Sigmoid colon (tissue), 7 donors: ENCODE measurements around the gene PPP2R2C. TPM values are rescaled to one million over a fixed set of nuclear protein-coding genes. Genes with fewer than 3 reads are reported as not detected.

Source experiments
- DNase-seq: peaks from one replicate; pipeline ENCODE4 v3.0.0-alpha.2; 2019
- H3K27ac ChIP-seq, 4 donors: fragments of 200-600 bp; sonication (generic); one replicate each; pipeline ENCODE4 v1.5.1; 2016 to 2019; ENCODE audit warnings: mild to moderate bottlenecking in 1 of 4
- H3K27me3 ChIP-seq, 3 donors: fragments of 200-600 bp; sonication (generic); one replicate each; pipeline ENCODE4 v1.5.1; 2019; ENCODE audit warnings: mild to moderate bottlenecking in 1 of 3
- H3K36me3 ChIP-seq, 4 donors: fragments of 200-600 bp; sonication (generic); one replicate each; pipeline ENCODE4 v1.5.1; 2016 to 2019
- H3K4me1 ChIP-seq, 4 donors: fragments of 200-600 bp; sonication (generic); one replicate each; pipeline ENCODE4 v1.5.1; 2017 to 2019
- H3K4me3 ChIP-seq, 4 donors: fragments of 200-600 bp; sonication (generic); one replicate each; pipeline ENCODE4 v1.5.1; 2017 to 2019; ENCODE audit warnings: mild to moderate bottlenecking in 2 of 4, moderate library complexity in 1 of 4
- H3K9me3 ChIP-seq, 4 donors: fragments of 200-600 bp in 3 of 4; sonication (generic) in 3 of 4; one replicate each; pipeline versions ENCODE4 v1.5.1 to v1.6.1; 2013 to 2019
- CTCF ChIP-seq, 4 experiments: fragments of 450-650 bp in 3 of 4; fragments of 200-600 bp in 1 of 4; IDR thresholded peaks; one replicate each; pipeline ENCODE4 v1.5.1; 2016 to 2019; ENCODE audit warnings: antibody characterized with exemption in 4 of 4, mild to moderate bottlenecking in 3 of 4, moderate library complexity in 2 of 4
- EP300 ChIP-seq, 4 donors: sonication (generic); formaldehyde crosslinking; IDR thresholded peaks; one replicate each; pipeline ENCODE4 v1.6.1; 2017; ENCODE audit warnings: antibody characterized with exemption in 4 of 4
- POLR2A ChIP-seq, 2 donors: fragments of 450-650 bp; IDR thresholded peaks; one replicate each; pipeline ENCODE4 v1.6.1; 2016; ENCODE audit warnings: antibody characterized with exemption in 2 of 2, mild to moderate bottlenecking in 2 of 2, moderate library complexity in 2 of 2
- POLR2AphosphoS5 ChIP-seq, 4 donors: sonication (generic); formaldehyde crosslinking; IDR thresholded peaks; one replicate each; pipeline ENCODE4 v1.6.1; 2017; ENCODE audit warnings: antibody characterized with exemption in 4 of 4
- WGBS, 2 donors: extraction: QIAGEN DNeasy Blood & Tissue Kit; methylation state at CpG; one replicate each; pipeline ENCODE4 v1.1.7; 2013; 5-methylcytosine and 5-hydroxymethylcytosine counted together
- intact Hi-C: fragments of 100-400 bp; cut with DNase I; formaldehyde crosslinking; loops from one replicate; pipeline ENCODE4 v1.15.1; 2023
- polyA plus RNA-seq, 3 donors: library from polyadenylated mRNA; stranded (reverse); fragments of 200-250 nt; gene quantifications; one replicate each; pipeline ENCODE4 v1.2.3, GENCODE V29; 2013
- total RNA-seq, 4 donors: library from RNA; depleted of rRNA; stranded (reverse); fragments of >200 nt; gene quantifications; one replicate each; pipeline ENCODE4 v1.1.0, GENCODE V29; 2016
- donor health status: healthy with polysubstance abuse.
- donor health status: Bipolar disorder and iron deficiency.
- donor health status: healthy.

Gene PPP2R2C
- total and polyA plus RNA-seq, 7 donors = 0.49 to 2.8 (median 1.1) TPM; not detected in 2

GRCh38 chr4:6369511-6369910 is 102.9 kb downstream of the PPP2R2C start:
- Histone ChIP-seq H3K4me3 (no peak overlapping the region), H3K27me3 (peaks cover 0 to 23% (median 0%) of the 10 kb centered on the region in 3 donors), H3K4me1 (no peaks in the 10 kb centered on the region), H3K36me3 (no peaks in the 10 kb centered on the region), H3K27ac (no peak overlapping the region), H3K9me3 (no peaks in the 10 kb centered on the region)
- 68 to 72% methylated on average over 8 of the region's 8 CpGs for WGBS, 2 donors
- intact Hi-C loops = no loop called here
- DNase-seq = no peak
- TF ChIP-seq EP300 (IDR thresholded peaks at IDR 0.05) (no peak), POLR2AphosphoS5 (IDR thresholded peaks at IDR 0.05) (no peak), CTCF (IDR thresholded peaks at IDR 0.05) (no peak), POLR2A (IDR thresholded peaks at IDR 0.05) (no peak)

- Histone ChIP-seq H3K36me3 (no peaks in the 10 kb centered on the region), H3K27ac (no peak overlapping the region), H3K4me3 (no peak overlapping the region), H3K4me1 (no peaks in the 10 kb centered on the region), H3K9me3 (no peaks in the 10 kb centered on the region), H3K27me3 (peaks cover 0 to 23% (median 0%) of the 10 kb centered on the region in 3 donors)
- no peak for TF ChIP-seq EP300 (IDR thresholded peaks at IDR 0.05)
- TF ChIP-seq CTCF (IDR thresholded peaks at IDR 0.05) = no peak
- no peak for TF ChIP-seq POLR2AphosphoS5 (IDR thresholded peaks at IDR 0.05)
- TF ChIP-seq POLR2A (IDR thresholded peaks at IDR 0.05) = no peak
- intact Hi-C loops = no loop called here
- DNase-seq = no peak
- 60 to 76% methylated on average over 8 of the region's 8 CpGs for WGBS, 2 donors
Observed at GRCh38 chr4:6369035-6369434, 103.4 kb downstream of the PPP2R2C start.

- TF ChIP-seq EP300 (IDR thresholded peaks at IDR 0.05) = no peak
- no peak for TF ChIP-seq POLR2A (IDR thresholded peaks at IDR 0.05)
- TF ChIP-seq CTCF (IDR thresholded peaks at IDR 0.05) = no peak
- TF ChIP-seq POLR2AphosphoS5 (IDR thresholded peaks at IDR 0.05) = no peak
- no peak for DNase-seq
- Histone ChIP-seq H3K27ac (no peak overlapping the region), H3K27me3 (peaks cover 0 to 23% (median 0%) of the 10 kb centered on the region in 3 donors), H3K36me3 (no peaks in the 10 kb centered on the region), H3K4me3 (no peak overlapping the region), H3K4me1 (no peaks in the 10 kb centered on the region), H3K9me3 (no peaks in the 10 kb centered on the region)
- intact Hi-C loops = no loop called here
- WGBS, 2 donors = 32 to 66% methylated on average over 12 of the region's 12 CpGs
Observed at GRCh38 chr4:6368601-6369000, 103.8 kb downstream of the PPP2R2C start.

GRCh38 chr4:6368096-6368495 is 104.3 kb downstream of the PPP2R2C start:
- no peak overlapping the region for H3K27ac ChIP-seq
- no peaks in the 10 kb centered on the region for H3K4me1 ChIP-seq
- no peak overlapping the region for H3K4me3 ChIP-seq
- no peaks in the 10 kb centered on the region for H3K9me3 ChIP-seq
- no peak for DNase-seq
- H3K36me3 ChIP-seq = no peaks in the 10 kb centered on the region
- WGBS, 2 donors = 50 to 74% methylated on average over 10 of the region's 10 CpGs
- intact Hi-C loops = no loop called here
- no peak for TF ChIP-seq CTCF (IDR thresholded peaks at IDR 0.05)
- no peak for TF ChIP-seq EP300 (IDR thresholded peaks at IDR 0.05)
- no peak for TF ChIP-seq POLR2AphosphoS5 (IDR thresholded peaks at IDR 0.05)
- TF ChIP-seq POLR2A (IDR thresholded peaks at IDR 0.05) = no peak
- H3K27me3 ChIP-seq = peaks cover 0 to 25% (median 0%) of the 10 kb centered on the region in 3 donors

- TF ChIP-seq POLR2A (IDR thresholded peaks at IDR 0.05) (no peak), POLR2AphosphoS5 (IDR thresholded peaks at IDR 0.05) (no peak), CTCF (IDR thresholded peaks at IDR 0.05) (no peak), EP300 (IDR thresholded peaks at IDR 0.05) (no peak)
- Histone ChIP-seq H3K4me3 (no peak overlapping the region), H3K27me3 (peaks cover 0 to 31% (median 0%) of the 10 kb centered on the region in 3 donors), H3K36me3 (no peaks in the 10 kb centered on the region), H3K9me3 (no peaks in the 10 kb centered on the region), H3K27ac (no peak overlapping the region), H3K4me1 (no peaks in the 10 kb centered on the region)
- WGBS, 2 donors = 41 to 51% methylated on average over 8 of the region's 8 CpGs
- no peak for DNase-seq
- intact Hi-C loops = no loop called here
Observed at GRCh38 chr4:6367371-6367851, 105.0 kb downstream of the PPP2R2C start.
